HepG2 (cell line): Measurements from ENCODE around the gene KAZN. TPM values are rescaled to one million over a fixed set of nuclear protein-coding genes. Genes with fewer than 3 reads are reported as not detected.

Source experiments
- HNRNPLL ChIP-seq: fragments of 200-400 bp; formaldehyde crosslinking; IDR thresholded peaks from 2 replicates; pipeline ENCODE4 v1.6.1; 2017; ENCODE audit warnings: mild to moderate bottlenecking, low read depth, low read length; ENCODE audit not compliant: poor library complexity, severe bottlenecking
- MTF2 ChIP-seq: sonication (generic); formaldehyde crosslinking; IDR thresholded peaks from 2 replicates; pipeline ENCODE4 v1.5.0; 2020; ENCODE audit warnings: missing genetic modification reagents, borderline replicate concordance
- YEATS4 ChIP-seq: sonication (generic); formaldehyde crosslinking; IDR thresholded peaks from 2 replicates; pipeline ENCODE4 v1.4.0; 2020; ENCODE audit warnings: missing genetic modification reagents, borderline replicate concordance
- ZFY ChIP-seq: sonication (generic); formaldehyde crosslinking; IDR thresholded peaks from 2 replicates; pipeline ENCODE4 v1.4.0; 2020; ENCODE audit warnings: missing genetic modification reagents
- polyA plus RNA-seq, 8 experiments: library from polyadenylated mRNA; depleted of rRNA in 3 of 8; stranded (reverse) in 7 of 8; unstranded in 1 of 8; fragments of >200 nt; fragmentation: Illumina TruSeq in 4 of 8; extraction: Trizol in 4 of 8; gene quantifications; 2 replicates each; pipeline versions ENCODE4 v1.2.1 to v1.2.3, GENCODE V29; 2011 to 2016; ENCODE audit warnings: low read depth in 4 of 8, missing spikeins in 1 of 8, mixed read lengths in 1 of 8; ENCODE audit not compliant: insufficient read depth in 1 of 8
- total RNA-seq, 5 experiments: library from RNA; depleted of rRNA; stranded (reverse); fragments of >200 nt; fragmentation: Illumina TruSeq; extraction: Trizol; gene quantifications; 2 replicates each; pipeline ENCODE4 v1.2.3, GENCODE V29; 2016; ENCODE audit warnings: low read depth in 1 of 5
- TF ChIP-seq, protein P1 (sequence below): sonication (generic); formaldehyde crosslinking; IDR thresholded peaks from 2 replicates; pipeline ENCODE4 v1.4.0; 2020; ENCODE audit warnings: low read depth, missing genetic modification reagents
- TF ChIP-seq, protein P2 (sequence below): sonication (generic); formaldehyde crosslinking; IDR thresholded peaks from 2 replicates; pipeline ENCODE4 v1.5.1; 2020; ENCODE audit warnings: mild to moderate bottlenecking, missing genetic modification reagents
- TF ChIP-seq, protein P3 (sequence below): sonication (generic); formaldehyde crosslinking; IDR thresholded peaks from 2 replicates; pipeline ENCODE4 v1.5.1; 2020; ENCODE audit warnings: mild to moderate bottlenecking, missing genetic modification reagents, moderate library complexity

KAZN gene
- total and polyA plus RNA-seq, 2 of the 13 experiments (the other 11 are each of a cell fraction or from before 2014, with no cell fraction given), result 10.4 to 13.5 TPM

DNA sequence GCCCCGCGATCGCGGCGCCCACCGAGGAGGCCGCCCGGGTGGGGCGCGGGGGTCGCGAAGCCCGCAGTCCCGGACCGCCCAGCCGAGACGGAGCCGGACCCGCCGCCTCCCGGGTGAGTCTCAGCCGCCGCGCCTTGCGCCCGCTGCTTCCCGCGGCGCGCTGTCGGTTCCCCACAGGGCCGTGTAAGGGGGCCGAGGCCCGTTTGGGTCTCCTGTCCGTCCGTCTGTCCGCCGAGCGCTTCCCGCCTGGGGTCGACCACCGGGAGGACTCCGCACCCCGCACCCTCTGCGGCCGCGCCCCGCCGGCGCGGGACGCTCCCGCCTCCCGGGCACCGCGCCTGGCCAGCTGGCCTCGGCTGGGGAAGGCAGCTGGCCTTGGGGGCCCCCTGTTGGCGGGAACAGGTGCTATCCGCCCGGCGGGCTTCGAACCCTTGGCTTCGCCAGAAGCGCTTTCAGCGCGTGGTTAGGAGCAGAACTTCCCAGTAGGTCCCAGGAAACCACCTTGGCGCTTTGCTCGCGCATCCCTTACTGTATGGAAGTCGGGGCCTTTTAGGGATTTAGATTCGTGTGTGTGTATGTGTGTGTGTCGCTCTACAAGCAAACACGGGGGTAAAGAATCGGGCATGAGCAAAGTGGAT is 555.5 kb downstream of the KAZN start (continued):
- TF ChIP-seq, protein P1, sequence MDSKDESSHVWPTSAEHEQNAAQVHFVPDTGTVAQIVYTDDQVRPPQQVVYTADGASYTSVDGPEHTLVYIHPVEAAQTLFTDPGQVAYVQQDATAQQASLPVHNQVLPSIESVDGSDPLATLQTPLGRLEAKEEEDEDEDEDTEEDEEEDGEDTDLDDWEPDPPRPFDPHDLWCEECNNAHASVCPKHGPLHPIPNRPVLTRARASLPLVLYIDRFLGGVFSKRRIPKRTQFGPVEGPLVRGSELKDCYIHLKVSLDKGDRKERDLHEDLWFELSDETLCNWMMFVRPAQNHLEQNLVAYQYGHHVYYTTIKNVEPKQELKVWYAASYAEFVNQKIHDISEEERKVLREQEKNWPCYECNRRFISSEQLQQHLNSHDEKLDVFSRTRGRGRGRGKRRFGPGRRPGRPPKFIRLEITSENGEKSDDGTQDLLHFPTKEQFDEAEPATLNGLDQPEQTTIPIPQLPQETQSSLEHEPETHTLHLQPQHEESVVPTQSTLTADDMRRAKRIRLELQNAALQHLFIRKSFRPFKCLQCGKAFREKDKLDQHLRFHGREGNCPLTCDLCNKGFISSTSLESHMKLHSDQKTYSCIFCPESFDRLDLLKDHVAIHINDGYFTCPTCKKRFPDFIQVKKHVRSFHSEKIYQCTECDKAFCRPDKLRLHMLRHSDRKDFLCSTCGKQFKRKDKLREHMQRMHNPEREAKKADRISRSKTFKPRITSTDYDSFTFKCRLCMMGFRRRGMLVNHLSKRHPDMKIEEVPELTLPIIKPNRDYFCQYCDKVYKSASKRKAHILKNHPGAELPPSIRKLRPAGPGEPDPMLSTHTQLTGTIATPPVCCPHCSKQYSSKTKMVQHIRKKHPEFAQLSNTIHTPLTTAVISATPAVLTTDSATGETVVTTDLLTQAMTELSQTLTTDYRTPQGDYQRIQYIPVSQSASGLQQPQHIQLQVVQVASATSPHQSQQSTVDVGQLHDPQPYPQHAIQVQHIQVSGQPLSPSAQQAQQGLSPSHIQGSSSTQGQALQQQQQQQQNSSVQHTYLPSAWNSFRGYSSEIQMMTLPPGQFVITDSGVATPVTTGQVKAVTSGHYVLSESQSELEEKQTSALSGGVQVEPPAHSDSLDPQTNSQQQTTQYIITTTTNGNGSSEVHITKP (CRISPR knock-in tag), result no peak
- TF ChIP-seq HNRNPLL (peak; percentile 44), ZFY (CRISPR knock-in tag) (peak; percentile 11; the same call in 1 of the 2 replicates), YEATS4 (CRISPR knock-in tag) (peak; percentile 64), MTF2 (CRISPR knock-in tag) (no peak)
- TF ChIP-seq, protein P2, sequence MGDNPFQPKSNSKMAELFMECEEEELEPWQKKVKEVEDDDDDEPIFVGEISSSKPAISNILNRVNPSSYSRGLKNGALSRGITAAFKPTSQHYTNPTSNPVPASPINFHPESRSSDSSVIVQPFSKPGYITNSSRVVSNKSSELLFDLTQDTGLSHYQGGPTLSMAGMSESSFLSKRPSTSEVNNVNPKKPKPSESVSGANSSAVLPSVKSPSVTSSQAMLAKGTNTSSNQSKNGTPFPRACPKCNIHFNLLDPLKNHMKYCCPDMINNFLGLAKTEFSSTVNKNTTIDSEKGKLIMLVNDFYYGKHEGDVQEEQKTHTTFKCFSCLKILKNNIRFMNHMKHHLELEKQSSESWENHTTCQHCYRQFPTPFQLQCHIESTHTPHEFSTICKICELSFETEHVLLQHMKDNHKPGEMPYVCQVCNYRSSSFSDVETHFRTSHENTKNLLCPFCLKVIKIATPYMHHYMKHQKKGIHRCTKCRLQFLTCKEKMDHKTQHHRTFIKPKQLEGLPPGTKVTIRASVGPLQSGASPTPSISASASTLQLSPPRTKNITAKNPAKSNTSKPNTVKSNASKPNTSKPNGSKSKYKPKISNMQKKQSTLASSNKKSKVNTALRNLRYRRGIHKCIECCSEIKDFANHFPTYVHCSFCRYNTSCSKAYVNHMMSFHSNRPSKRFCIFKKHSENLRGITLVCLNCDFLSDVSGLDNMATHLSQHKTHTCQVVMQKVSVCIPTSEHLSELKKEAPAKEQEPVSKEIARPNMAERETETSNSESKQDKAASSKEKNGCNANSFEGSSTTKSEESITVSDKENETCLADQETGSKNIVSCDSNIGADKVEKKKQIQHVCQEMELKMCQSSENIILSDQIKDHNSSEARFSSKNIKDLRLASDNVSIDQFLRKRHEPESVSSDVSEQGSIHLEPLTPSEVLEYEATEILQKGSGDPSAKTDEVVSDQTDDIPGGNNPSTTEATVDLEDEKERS (CRISPR knock-in tag), result peak; percentile 30; the same call in 1 of the 2 replicates
- TF ChIP-seq, protein P3, sequence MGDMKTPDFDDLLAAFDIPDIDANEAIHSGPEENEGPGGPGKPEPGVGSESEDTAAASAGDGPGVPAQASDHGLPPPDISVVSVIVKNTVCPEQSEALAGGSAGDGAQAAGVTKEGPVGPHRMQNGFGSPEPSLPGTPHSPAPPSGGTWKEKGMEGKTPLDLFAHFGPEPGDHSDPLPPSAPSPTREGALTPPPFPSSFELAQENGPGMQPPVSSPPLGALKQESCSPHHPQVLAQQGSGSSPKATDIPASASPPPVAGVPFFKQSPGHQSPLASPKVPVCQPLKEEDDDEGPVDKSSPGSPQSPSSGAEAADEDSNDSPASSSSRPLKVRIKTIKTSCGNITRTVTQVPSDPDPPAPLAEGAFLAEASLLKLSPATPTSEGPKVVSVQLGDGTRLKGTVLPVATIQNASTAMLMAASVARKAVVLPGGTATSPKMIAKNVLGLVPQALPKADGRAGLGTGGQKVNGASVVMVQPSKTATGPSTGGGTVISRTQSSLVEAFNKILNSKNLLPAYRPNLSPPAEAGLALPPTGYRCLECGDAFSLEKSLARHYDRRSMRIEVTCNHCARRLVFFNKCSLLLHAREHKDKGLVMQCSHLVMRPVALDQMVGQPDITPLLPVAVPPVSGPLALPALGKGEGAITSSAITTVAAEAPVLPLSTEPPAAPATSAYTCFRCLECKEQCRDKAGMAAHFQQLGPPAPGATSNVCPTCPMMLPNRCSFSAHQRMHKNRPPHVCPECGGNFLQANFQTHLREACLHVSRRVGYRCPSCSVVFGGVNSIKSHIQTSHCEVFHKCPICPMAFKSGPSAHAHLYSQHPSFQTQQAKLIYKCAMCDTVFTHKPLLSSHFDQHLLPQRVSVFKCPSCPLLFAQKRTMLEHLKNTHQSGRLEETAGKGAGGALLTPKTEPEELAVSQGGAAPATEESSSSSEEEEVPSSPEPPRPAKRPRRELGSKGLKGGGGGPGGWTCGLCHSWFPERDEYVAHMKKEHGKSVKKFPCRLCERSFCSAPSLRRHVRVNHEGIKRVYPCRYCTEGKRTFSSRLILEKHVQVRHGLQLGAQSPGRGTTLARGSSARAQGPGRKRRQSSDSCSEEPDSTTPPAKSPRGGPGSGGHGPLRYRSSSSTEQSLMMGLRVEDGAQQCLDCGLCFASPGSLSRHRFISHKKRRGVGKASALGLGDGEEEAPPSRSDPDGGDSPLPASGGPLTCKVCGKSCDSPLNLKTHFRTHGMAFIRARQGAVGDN, result peak; percentile 71
